ENCODE data around the gene ZNF638.

The ZNF638 gene

DNA sequence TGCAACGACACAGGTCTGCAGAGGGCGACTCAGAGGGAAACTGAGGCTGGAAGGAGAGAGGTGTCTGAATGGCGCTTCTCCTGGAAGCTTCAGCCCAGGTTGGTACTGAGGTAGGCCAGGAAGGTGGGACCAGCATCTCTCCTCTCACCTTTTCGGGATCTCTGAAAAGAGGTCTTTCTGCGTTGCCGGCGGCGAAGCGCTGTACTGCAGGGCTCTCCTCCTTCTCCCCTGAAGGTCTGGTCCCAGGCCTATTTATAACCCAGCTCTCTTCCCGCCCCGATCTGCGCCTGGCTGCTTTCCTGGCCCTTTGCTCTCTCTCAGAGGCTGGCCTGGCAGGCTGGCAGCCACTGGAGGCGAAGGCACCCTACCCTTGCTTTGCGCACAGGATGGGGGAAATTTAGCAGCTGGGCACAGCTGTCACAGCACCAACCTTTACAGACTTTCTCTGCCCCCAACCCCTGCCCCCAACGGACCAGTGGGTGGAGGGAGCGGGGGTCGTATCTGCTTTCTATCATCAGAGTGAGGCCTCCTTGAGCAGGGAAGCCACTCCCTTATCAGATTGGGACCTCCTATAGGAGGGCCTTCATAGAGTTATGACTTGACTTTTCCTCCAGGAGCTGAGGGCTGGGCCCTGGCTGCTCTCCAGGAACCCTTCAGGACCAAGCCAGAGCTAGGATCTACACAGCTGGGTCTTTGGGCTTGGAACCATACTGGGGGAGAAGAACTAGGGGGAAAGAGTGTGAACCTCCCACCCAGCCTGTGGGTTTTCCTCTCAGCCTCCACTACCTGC lies 122.8 kb downstream of the ZNF638 start:
- no peak for DNase-seq (ENCODE audit: low read depth in 2 of 2, low spot score in 1 of 2)

- no peak for DNase-seq (ENCODE audit: low read depth in 2 of 2, low spot score in 1 of 2)
These were observed 123.6 kb downstream of the ZNF638 start for GRCh38 chr2:71455011-71455740.

- DNase-seq (ENCODE audit: low read depth in 2 of 2, low spot score in 1 of 2) = no peak
These were observed 124.4 kb downstream of the ZNF638 start for GRCh38 chr2:71455741-71456569.

GRCh38 chr2:71456617-71457016 lies 125.0 kb downstream of the ZNF638 start:
- DNase-seq (ENCODE audit: low read depth in 2 of 2, low spot score in 1 of 2) = no peak

GRCh38 chr2:71457123-71457915 lies 125.7 kb downstream of the ZNF638 start:
- DNase-seq (ENCODE audit: low read depth in 2 of 2, low spot score in 1 of 2) = no peak

- DNase-seq (ENCODE audit: low read depth in 2 of 2, low spot score in 1 of 2) = no peak
These were observed 126.3 kb downstream of the ZNF638 start for GRCh38 chr2:71457923-71458322.

DNA sequence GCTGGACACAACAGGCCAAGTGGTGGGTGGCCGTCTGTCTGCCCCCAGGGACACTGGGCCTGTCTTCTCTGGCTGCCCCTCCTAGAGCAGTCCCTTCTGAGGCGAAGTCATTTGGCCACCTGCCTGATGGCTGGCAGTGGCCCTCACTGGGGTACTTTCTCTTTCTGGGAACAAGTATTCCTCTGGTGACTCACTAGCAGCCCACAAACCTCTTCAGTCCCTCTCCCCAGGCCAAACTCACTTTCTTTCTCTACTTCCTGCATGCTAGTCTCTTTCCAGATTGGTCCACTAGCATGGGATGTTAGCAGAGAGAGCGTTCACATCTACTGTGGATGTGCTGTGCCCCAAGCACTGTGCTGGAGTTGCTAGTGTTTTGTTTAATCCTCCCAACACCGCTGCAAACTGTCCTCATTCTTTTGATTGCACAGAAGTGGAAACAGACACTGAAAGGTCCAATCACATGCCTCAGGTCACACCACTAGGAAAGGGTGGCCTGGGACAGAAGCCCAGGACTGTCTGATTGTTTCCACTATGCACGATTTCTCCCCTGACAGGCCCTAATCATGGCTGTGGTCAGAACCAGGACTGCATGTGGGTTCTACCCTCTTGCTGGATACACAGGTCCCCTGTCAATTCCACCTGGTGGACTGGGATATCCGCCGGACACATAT lies 127.0 kb downstream of the ZNF638 start:
- no peak for DNase-seq (ENCODE audit: low read depth in 2 of 2, low spot score in 1 of 2)

GRCh38 chr2:71459084-71459431 lies 127.5 kb downstream of the ZNF638 start:
- no peak for DNase-seq (ENCODE audit: low read depth in 2 of 2, low spot score in 1 of 2)

DNA sequence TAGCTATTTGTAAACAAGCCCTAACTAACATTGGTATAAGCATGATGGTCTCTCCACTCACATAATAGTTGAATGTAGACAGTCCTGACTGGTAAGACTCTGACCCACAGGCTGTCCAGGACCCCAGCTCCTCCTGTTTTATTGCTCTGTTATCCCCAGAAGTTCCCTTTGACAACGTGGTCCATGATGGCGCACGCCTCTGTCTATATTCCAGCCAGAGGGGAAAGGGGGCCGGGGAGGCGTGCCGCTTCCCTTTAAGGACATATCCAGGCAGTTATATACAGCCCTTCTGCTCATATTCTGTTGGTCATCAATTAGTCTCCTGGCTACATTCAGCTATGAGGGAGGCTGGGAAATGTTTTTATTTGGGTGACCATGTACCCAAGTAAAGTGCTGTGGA lies 128.5 kb downstream of the ZNF638 start:
- no peak for DNase-seq (ENCODE audit: low read depth in 2 of 2, low spot score in 1 of 2)

- DNase-seq (ENCODE audit: low read depth in 2 of 2, low spot score in 1 of 2) = no peak
These were observed 129.2 kb downstream of the ZNF638 start for GRCh38 chr2:71460595-71461303.

GRCh38 chr2:71461304-71461671 lies 129.7 kb downstream of the ZNF638 start:
- DNase-seq (ENCODE audit: low read depth in 2 of 2, low spot score in 1 of 2) = no peak

GRCh38 chr2:71462056-71462605 lies 130.5 kb downstream of the ZNF638 start:
- DNase-seq (ENCODE audit: low read depth in 2 of 2, low spot score in 1 of 2) = no peak

GRCh38 chr2:71462641-71463341 lies 131.2 kb downstream of the ZNF638 start:
- no peak for DNase-seq (ENCODE audit: low read depth in 2 of 2, low spot score in 1 of 2)

- no peak for DNase-seq (ENCODE audit: low read depth in 2 of 2, low spot score in 1 of 2)
These were observed 131.7 kb downstream of the ZNF638 start for GRCh38 chr2:71463342-71463654.

DNA sequence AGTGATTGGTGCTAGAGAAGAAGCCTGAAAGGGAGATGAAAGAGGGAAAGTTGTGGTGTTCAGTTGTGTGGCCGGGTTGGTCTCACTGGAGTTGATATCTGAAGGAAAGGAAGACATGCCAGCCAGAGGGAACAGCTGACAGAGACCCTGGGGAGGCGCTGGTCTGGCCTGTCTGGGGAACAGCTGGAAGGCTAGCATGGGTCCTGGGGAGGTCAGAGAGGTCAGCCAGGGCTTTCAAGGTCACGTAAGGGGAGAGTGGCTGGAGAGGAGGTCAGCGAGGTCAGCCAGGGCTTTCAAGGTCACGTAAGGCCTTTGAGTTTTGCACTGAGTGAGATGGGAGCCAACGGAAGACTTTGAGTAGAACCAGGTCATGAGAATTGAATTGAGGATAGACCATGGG lies 132.8 kb downstream of the ZNF638 start:
- DNase-seq (ENCODE audit: low read depth in 2 of 2, low spot score in 1 of 2) = no peak

DNA sequence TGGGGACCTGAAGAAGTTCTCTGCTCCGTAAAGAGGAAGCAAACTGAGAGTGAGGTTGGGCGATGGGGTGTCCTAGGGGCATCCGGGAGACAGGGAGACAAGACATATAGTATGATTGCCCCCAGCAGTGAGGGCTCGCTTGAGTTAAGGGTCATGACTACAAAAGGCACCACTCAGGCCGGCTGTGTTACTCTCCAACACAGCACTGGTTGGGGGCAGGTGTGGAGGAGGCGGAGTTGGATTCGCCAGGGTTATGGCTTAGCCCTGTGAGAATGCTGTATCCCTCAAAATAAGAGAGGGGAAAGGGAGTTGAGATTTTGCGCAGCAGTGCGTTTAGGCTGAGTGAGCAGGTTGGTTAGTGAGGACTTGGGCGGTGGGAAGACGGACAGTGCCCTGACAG lies 133.8 kb downstream of the ZNF638 start:
- no peak for DNase-seq (ENCODE audit: low read depth in 2 of 2, low spot score in 1 of 2)

DNA sequence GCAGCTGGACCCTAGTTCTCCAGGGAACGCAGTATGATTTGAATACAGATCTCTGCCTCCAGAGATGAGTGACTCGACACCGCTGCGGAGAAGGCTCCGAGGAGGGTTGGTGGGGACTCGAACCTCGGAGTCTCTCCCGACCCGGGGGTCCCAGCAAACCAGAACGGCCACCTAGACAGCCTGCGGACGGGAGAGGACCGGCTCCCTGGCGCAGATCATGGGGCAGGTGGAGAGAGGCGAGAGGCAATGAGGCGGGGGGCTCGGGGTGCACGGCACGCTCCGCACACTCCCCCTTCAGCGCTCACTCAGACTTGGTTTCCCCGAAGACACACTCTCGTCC lies 134.3 kb downstream of the ZNF638 start:
- DNase-seq (ENCODE audit: low read depth in 2 of 2, low spot score in 1 of 2) = no peak

GRCh38 chr2:71466301-71467179 lies 135.0 kb downstream of the ZNF638 start:
- DNase-seq (ENCODE audit: low read depth in 2 of 2, low spot score in 1 of 2) = no peak

Data from stimulated activated CD8-positive, alpha-beta memory T cell treated with anti-CD3 and anti-CD28 coated beads, Interleukin-4, amount 100 ng/mL, for 1 hour (primary cell).